Stomach smooth muscle (tissue), 2 donors: Measurements from ENCODE around the gene RTN4R.

Source experiments
- H3K27ac ChIP-seq: one replicate; pipeline ENCODE4 v1.7.0; 2013; ENCODE audit warnings: mild to moderate bottlenecking, low read length, inconsistent platforms
- H3K27me3 ChIP-seq, 2 donors: one replicate each; pipeline ENCODE4 v1.7.0; 2013; ENCODE audit warnings: low read length in 2 of 2; ENCODE audit not compliant: insufficient read depth in 2 of 2, control insufficient read depth in 1 of 2
- H3K36me3 ChIP-seq, 2 donors: one replicate each; pipeline ENCODE4 v1.7.0; 2013; ENCODE audit warnings: low read length in 2 of 2; ENCODE audit not compliant: control insufficient read depth in 2 of 2, insufficient read depth in 2 of 2
- H3K4me1 ChIP-seq: one replicate; pipeline ENCODE4 v1.7.0; 2013; ENCODE audit warnings: low read length; ENCODE audit not compliant: control insufficient read depth, insufficient read depth
- H3K4me3 ChIP-seq, 2 donors: one replicate each; pipeline ENCODE4 v1.7.0; 2013; ENCODE audit warnings: low read length in 2 of 2
- H3K9ac ChIP-seq, 2 donors: one replicate each; pipeline ENCODE4 v1.7.0; 2013; ENCODE audit warnings: low read length in 2 of 2, mild to moderate bottlenecking in 1 of 2
- H3K9me3 ChIP-seq, 2 donors: one replicate each; pipeline ENCODE4 v1.7.0; 2013; ENCODE audit warnings: low read length in 2 of 2; ENCODE audit not compliant: control insufficient read depth in 2 of 2
- donor health status: healthy.
- donor health status: Pancreatic carcinoma.

RTN4R gene

GRCh38 chr22:20207277-20208025, 60.7 kb downstream of the RTN4R start:
- no peaks in the 10 kb centered on the region for H3K9me3 ChIP-seq
- peaks cover 0 to under 1% of the 10 kb centered on the region in 2 donors for H3K27me3 ChIP-seq
- H3K4me3 ChIP-seq: peak overlapping the region; percentile 55 to 72
- H3K4me1 ChIP-seq: peaks cover 40% of the 10 kb centered on the region
- H3K27ac ChIP-seq: no peak overlapping the region
- H3K36me3 ChIP-seq: no peaks in the 10 kb centered on the region
- peak overlapping the region in 1 of 2 donors; percentile 63 for H3K9ac ChIP-seq

- Histone ChIP-seq H3K27ac (no peak overlapping the region), H3K9me3 (no peaks in the 10 kb centered on the region), H3K27me3 (peaks cover 0 to 3% of the 10 kb centered on the region in 2 donors), H3K9ac (peak overlapping the region; percentile 63 to 74), H3K4me1 (peaks cover 35% of the 10 kb centered on the region), H3K4me3 (peak overlapping the region; percentile 55 to 72), H3K36me3 (no peaks in the 10 kb centered on the region)
Observed at GRCh38 chr22:20206709-20207215, 61.4 kb downstream of the RTN4R start.

- H3K36me3 ChIP-seq: no peaks in the 10 kb centered on the region
- H3K4me3 ChIP-seq: peak overlapping the region; percentile 55 to 72
- no peak overlapping the region for H3K27ac ChIP-seq
- H3K4me1 ChIP-seq: peaks cover 29% of the 10 kb centered on the region
- H3K9ac ChIP-seq: peak overlapping the region; percentile 63 to 74
- peaks cover 0 to 3% of the 10 kb centered on the region in 2 donors for H3K27me3 ChIP-seq
- H3K9me3 ChIP-seq: no peaks in the 10 kb centered on the region
Observed at GRCh38 chr22:20205964-20206708, 62.0 kb downstream of the RTN4R start.

- peaks cover 23% of the 10 kb centered on the region for H3K4me1 ChIP-seq
- no peak overlapping the region for H3K9ac ChIP-seq
- H3K27me3 ChIP-seq: peaks cover 0 to 3% of the 10 kb centered on the region in 2 donors
- H3K9me3 ChIP-seq: no peaks in the 10 kb centered on the region
- no peak overlapping the region for H3K4me3 ChIP-seq
- no peak overlapping the region for H3K27ac ChIP-seq
- H3K36me3 ChIP-seq: no peaks in the 10 kb centered on the region
Observed at GRCh38 chr22:20205464-20205963, 62.6 kb downstream of the RTN4R start.

- Histone ChIP-seq H3K36me3 (no peaks in the 10 kb centered on the region), H3K4me3 (no peak overlapping the region), H3K4me1 (peaks cover 22% of the 10 kb centered on the region), H3K9ac (no peak overlapping the region), H3K9me3 (no peaks in the 10 kb centered on the region), H3K27me3 (peaks cover 0 to 3% of the 10 kb centered on the region in 2 donors), H3K27ac (no peak overlapping the region)
Observed at GRCh38 chr22:20204806-20205205, 63.3 kb downstream of the RTN4R start.

GRCh38 chr22:20204311-20204710, 63.8 kb downstream of the RTN4R start:
- peaks cover 0 to 3% of the 10 kb centered on the region in 2 donors for H3K27me3 ChIP-seq
- no peaks in the 10 kb centered on the region for H3K9me3 ChIP-seq
- H3K36me3 ChIP-seq: no peaks in the 10 kb centered on the region
- no peak overlapping the region for H3K9ac ChIP-seq
- no peak overlapping the region for H3K27ac ChIP-seq
- no peak overlapping the region for H3K4me3 ChIP-seq
- peaks cover 22% of the 10 kb centered on the region for H3K4me1 ChIP-seq

GRCh38 chr22:20203552-20204201, 64.4 kb downstream of the RTN4R start:
- H3K4me3 ChIP-seq: no peak overlapping the region
- no peak overlapping the region for H3K9ac ChIP-seq
- no peak overlapping the region for H3K27ac ChIP-seq
- H3K36me3 ChIP-seq: no peaks in the 10 kb centered on the region
- no peaks in the 10 kb centered on the region for H3K9me3 ChIP-seq
- peaks cover 0 to 3% of the 10 kb centered on the region in 2 donors for H3K27me3 ChIP-seq
- peaks cover 22% of the 10 kb centered on the region for H3K4me1 ChIP-seq

- Histone ChIP-seq H3K4me1 (peaks cover 22% of the 10 kb centered on the region), H3K27ac (no peak overlapping the region), H3K36me3 (no peaks in the 10 kb centered on the region), H3K9me3 (no peaks in the 10 kb centered on the region), H3K4me3 (no peak overlapping the region), H3K27me3 (peaks cover 0 to 3% of the 10 kb centered on the region in 2 donors), H3K9ac (no peak overlapping the region)
Observed at GRCh38 chr22:20203142-20203551, 65.0 kb downstream of the RTN4R start.

- H3K9me3 ChIP-seq: no peaks in the 10 kb centered on the region
- H3K27me3 ChIP-seq: peaks cover 0 to 3% of the 10 kb centered on the region in 2 donors
- no peak overlapping the region for H3K27ac ChIP-seq
- peaks cover 18% of the 10 kb centered on the region for H3K4me1 ChIP-seq
- no peaks in the 10 kb centered on the region for H3K36me3 ChIP-seq
- H3K9ac ChIP-seq: no peak overlapping the region
- H3K4me3 ChIP-seq: no peak overlapping the region
Observed at GRCh38 chr22:20201837-20202392, 66.2 kb downstream of the RTN4R start.

- Histone ChIP-seq H3K4me3 (no peak overlapping the region), H3K4me1 (peaks cover 15% of the 10 kb centered on the region), H3K27ac (no peak overlapping the region), H3K9ac (no peak overlapping the region), H3K27me3 (peaks cover 0 to 3% of the 10 kb centered on the region in 2 donors), H3K9me3 (no peaks in the 10 kb centered on the region), H3K36me3 (no peaks in the 10 kb centered on the region)
Observed at GRCh38 chr22:20199906-20200305, 68.2 kb downstream of the RTN4R start.
